Karpas-422 (cell line): Measurements from ENCODE around the gene OTOG. TPM values are rescaled to one million over a fixed set of nuclear protein-coding genes. Genes with fewer than 3 reads are reported as not detected.

ENCODE experiments used
- DNase-seq: peaks from one replicate; pipeline ENCODE4 v3.0.0-alpha.2; 2015
- H2AFZ ChIP-seq: fragments of 200-600 bp; sonication (generic); 2 replicates; pipeline ENCODE4 v1.6.1; 2014; ENCODE audit warnings: antibody characterized with exemption, low read length, mixed read lengths
- H3K27ac ChIP-seq: fragments of 200-600 bp; sonication (generic); 2 replicates; pipeline ENCODE4 v1.5.1; 2014; ENCODE audit warnings: mild to moderate bottlenecking, low read length, moderate library complexity
- H3K27me3 ChIP-seq: fragments of 200-600 bp; sonication (generic); 2 replicates; pipeline ENCODE4 v1.6.1; 2014; ENCODE audit warnings: low read length, mixed read lengths
- H3K36me3 ChIP-seq: fragments of 200-600 bp; sonication (generic); 2 replicates; pipeline ENCODE4 v1.6.1; 2014; ENCODE audit warnings: low read length, mixed read lengths; ENCODE audit not compliant: insufficient read depth
- H3K4me1 ChIP-seq: fragments of 200-600 bp; sonication (generic); 2 replicates; pipeline ENCODE4 v1.6.1; 2014; ENCODE audit warnings: mild to moderate bottlenecking, low read length, mixed read lengths
- H3K4me2 ChIP-seq: fragments of 200-600 bp; sonication (generic); 2 replicates; pipeline ENCODE4 v1.6.1; 2014; ENCODE audit warnings: low read length, low read depth, mild to moderate bottlenecking; ENCODE audit not compliant: poor library complexity, severe bottlenecking
- H3K4me3 ChIP-seq: fragments of 200-600 bp; sonication (generic); 2 replicates; pipeline ENCODE4 v1.5.1; 2014; ENCODE audit warnings: mild to moderate bottlenecking, antibody characterized with exemption, low read length, mixed read lengths
- H3K79me2 ChIP-seq: fragments of 200-600 bp; sonication (generic); 2 replicates; pipeline ENCODE4 v1.6.1; 2014; ENCODE audit warnings: mild to moderate bottlenecking, low read length, mixed read lengths
- H3K9ac ChIP-seq: fragments of 200-600 bp; sonication (generic); 2 replicates; pipeline ENCODE4 v1.6.0; 2014; ENCODE audit warnings: low read length
- H3K9me2 ChIP-seq: fragments of 200-600 bp; sonication (generic), shearing (Covaris generic); replicated peaks from 2 replicates; pipeline ENCODE4 v1.6.0; 2014; ENCODE audit warnings: mild to moderate bottlenecking, low read length, moderate library complexity; ENCODE audit not compliant: insufficient read depth
- H3K9me3 ChIP-seq: fragments of 300-700, 200-600 bp; sonication (generic); 2 replicates; pipeline ENCODE4 v1.6.1; 2014; ENCODE audit warnings: low read length, mixed read lengths
- H4K20me1 ChIP-seq: fragments of 200-600 bp; sonication (generic); 2 replicates; pipeline ENCODE4 v1.6.1; 2014; ENCODE audit warnings: mild to moderate bottlenecking, antibody characterized with exemption, low read length, low read depth; ENCODE audit not compliant: insufficient read depth
- total RNA-seq: library from RNA; depleted of rRNA; stranded (reverse); fragments of >200 nt; shearing (Covaris generic); gene quantifications from 2 replicates; pipeline ENCODE4 v1.2.3, GENCODE V29; 2014; ENCODE audit warnings: low replicate concordance

Gene OTOG
- total RNA-seq, 1 experiment from 2014 or later: not detected

- no peaks in the 10 kb centered on the region for H3K27me3 ChIP-seq
- H3K9me2 ChIP-seq: no peaks in the 10 kb centered on the region
- H3K79me2 ChIP-seq: no peaks in the 10 kb centered on the region
- H3K9me3 ChIP-seq: no peaks in the 10 kb centered on the region
- H3K9ac ChIP-seq: no peak overlapping the region
- no peak overlapping the region for H3K4me2 ChIP-seq
- no peak overlapping the region for H2AFZ ChIP-seq
- no peak for DNase-seq
- H3K4me3 ChIP-seq: no peak overlapping the region
- H3K36me3 ChIP-seq: no peaks in the 10 kb centered on the region
- no peaks in the 10 kb centered on the region for H3K4me1 ChIP-seq
- no peaks in the 10 kb centered on the region for H4K20me1 ChIP-seq
- H3K27ac ChIP-seq: no peak overlapping the region
Observed at GRCh38 chr11:17652556-17652955, 105.5 kb downstream of the OTOG start.

GRCh38 chr11:17653611-17654010 lies 106.6 kb downstream of the OTOG start:
- H3K9me3 ChIP-seq: no peaks in the 10 kb centered on the region
- no peak overlapping the region for H3K4me3 ChIP-seq
- DNase-seq: no peak
- H3K9me2 ChIP-seq: no peaks in the 10 kb centered on the region
- no peaks in the 10 kb centered on the region for H3K79me2 ChIP-seq
- no peak overlapping the region for H3K27ac ChIP-seq
- no peaks in the 10 kb centered on the region for H3K4me1 ChIP-seq
- no peaks in the 10 kb centered on the region for H4K20me1 ChIP-seq
- no peaks in the 10 kb centered on the region for H3K27me3 ChIP-seq
- no peak overlapping the region for H2AFZ ChIP-seq
- H3K36me3 ChIP-seq: no peaks in the 10 kb centered on the region
- no peak overlapping the region for H3K4me2 ChIP-seq
- H3K9ac ChIP-seq: no peak overlapping the region

GRCh38 chr11:17655682-17656081 lies 108.6 kb downstream of the OTOG start:
- Histone ChIP-seq H3K27ac (no peak overlapping the region), H3K36me3 (no peaks in the 10 kb centered on the region), H4K20me1 (no peaks in the 10 kb centered on the region), H3K79me2 (no peaks in the 10 kb centered on the region), H3K4me1 (no peaks in the 10 kb centered on the region), H3K4me2 (no peak overlapping the region), H3K9me3 (no peaks in the 10 kb centered on the region), H3K4me3 (no peak overlapping the region), H3K27me3 (no peaks in the 10 kb centered on the region), H3K9ac (no peak overlapping the region), H3K9me2 (no peaks in the 10 kb centered on the region), H2AFZ (no peak overlapping the region)
- DNase-seq: no peak

GRCh38 chr11:17658211-17658610 lies 111.2 kb downstream of the OTOG start:
- no peaks in the 10 kb centered on the region for H4K20me1 ChIP-seq
- H3K27me3 ChIP-seq: no peaks in the 10 kb centered on the region
- H3K9me3 ChIP-seq: no peaks in the 10 kb centered on the region
- H3K4me3 ChIP-seq: no peak overlapping the region
- H2AFZ ChIP-seq: no peak overlapping the region
- no peak overlapping the region for H3K4me2 ChIP-seq
- H3K79me2 ChIP-seq: no peaks in the 10 kb centered on the region
- no peak for DNase-seq
- H3K4me1 ChIP-seq: no peaks in the 10 kb centered on the region
- H3K36me3 ChIP-seq: no peaks in the 10 kb centered on the region
- H3K9me2 ChIP-seq: no peaks in the 10 kb centered on the region
- H3K27ac ChIP-seq: no peak overlapping the region
- no peak overlapping the region for H3K9ac ChIP-seq

- H3K27me3 ChIP-seq: no peaks in the 10 kb centered on the region
- H3K9me3 ChIP-seq: no peaks in the 10 kb centered on the region
- H3K36me3 ChIP-seq: no peaks in the 10 kb centered on the region
- no peak overlapping the region for H3K4me2 ChIP-seq
- H3K4me3 ChIP-seq: no peak overlapping the region
- H3K27ac ChIP-seq: no peak overlapping the region
- no peak overlapping the region for H3K9ac ChIP-seq
- no peak overlapping the region for H2AFZ ChIP-seq
- no peak for DNase-seq
- H3K4me1 ChIP-seq: no peaks in the 10 kb centered on the region
- no peaks in the 10 kb centered on the region for H3K79me2 ChIP-seq
- no peaks in the 10 kb centered on the region for H3K9me2 ChIP-seq
- H4K20me1 ChIP-seq: no peaks in the 10 kb centered on the region
Observed at GRCh38 chr11:17668166-17668565, 121.1 kb downstream of the OTOG start.

GRCh38 chr11:17672469-17672868 lies 125.4 kb downstream of the OTOG start:
- Histone ChIP-seq H3K4me2 (no peak overlapping the region), H3K79me2 (no peaks in the 10 kb centered on the region), H3K36me3 (no peaks in the 10 kb centered on the region), H3K27me3 (no peaks in the 10 kb centered on the region), H3K27ac (no peak overlapping the region), H3K4me1 (no peaks in the 10 kb centered on the region), H3K9me2 (no peaks in the 10 kb centered on the region), H3K4me3 (no peak overlapping the region), H4K20me1 (no peaks in the 10 kb centered on the region), H3K9me3 (no peaks in the 10 kb centered on the region), H2AFZ (no peak overlapping the region), H3K9ac (no peak overlapping the region)
- DNase-seq: no peak

DNA sequence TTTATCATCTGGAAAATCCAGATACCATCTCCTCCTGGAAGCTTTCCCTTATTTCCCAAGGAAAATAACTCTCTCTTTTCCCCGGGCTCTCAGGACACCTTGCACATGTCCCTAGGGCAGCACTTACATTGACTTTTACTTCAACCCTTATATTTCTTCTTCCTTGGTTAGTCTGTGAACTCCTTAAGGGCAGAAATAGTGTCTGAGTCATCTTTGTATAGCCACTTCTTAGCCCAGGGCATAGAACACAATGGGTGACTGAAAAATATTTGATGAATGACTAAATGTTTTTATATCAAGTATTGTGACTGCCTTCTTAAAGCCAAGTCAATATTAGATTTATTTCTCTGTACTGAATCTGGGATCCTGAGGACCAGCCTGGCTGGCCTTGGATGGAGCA lies 126.9 kb downstream of the OTOG start:
- H3K27ac ChIP-seq: no peak overlapping the region
- H3K4me3 ChIP-seq: no peak overlapping the region
- no peak overlapping the region for H2AFZ ChIP-seq
- H3K4me1 ChIP-seq: no peaks in the 10 kb centered on the region
- no peaks in the 10 kb centered on the region for H3K9me2 ChIP-seq
- no peaks in the 10 kb centered on the region for H3K36me3 ChIP-seq
- no peaks in the 10 kb centered on the region for H4K20me1 ChIP-seq
- H3K79me2 ChIP-seq: no peaks in the 10 kb centered on the region
- H3K9me3 ChIP-seq: no peaks in the 10 kb centered on the region
- no peak overlapping the region for H3K9ac ChIP-seq
- no peak overlapping the region for H3K4me2 ChIP-seq
- no peak for DNase-seq
- no peaks in the 10 kb centered on the region for H3K27me3 ChIP-seq

DNA sequence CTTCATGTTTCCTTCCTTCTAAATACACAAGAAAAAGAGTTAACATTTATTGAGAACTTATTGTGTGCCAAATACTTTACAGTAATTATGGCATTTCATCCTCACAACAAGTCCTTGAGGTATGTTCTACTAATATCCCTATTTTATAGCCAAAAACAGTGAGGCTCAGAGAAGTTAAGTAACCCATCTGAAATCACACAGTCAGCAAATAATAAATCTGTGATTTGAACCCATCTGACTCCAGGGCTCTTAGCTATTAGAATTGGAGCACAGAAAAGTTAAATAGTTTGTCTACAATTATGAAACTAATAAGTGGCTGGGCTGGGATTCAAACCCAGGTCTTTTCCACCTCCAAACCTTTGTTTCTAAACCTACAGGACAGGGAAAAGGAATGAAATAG lies 135.8 kb downstream of the OTOG start:
- Histone ChIP-seq H4K20me1 (no peaks in the 10 kb centered on the region), H3K4me2 (no peak overlapping the region), H3K9me2 (no peaks in the 10 kb centered on the region), H2AFZ (no peak overlapping the region), H3K9ac (no peak overlapping the region), H3K27ac (no peak overlapping the region), H3K27me3 (no peaks in the 10 kb centered on the region), H3K4me1 (no peaks in the 10 kb centered on the region), H3K4me3 (no peak overlapping the region), H3K36me3 (no peaks in the 10 kb centered on the region), H3K79me2 (no peaks in the 10 kb centered on the region), H3K9me3 (no peaks in the 10 kb centered on the region)
- no peak for DNase-seq
